Ecto neural progenitor cell (in vitro differentiated cells): Measurements from ENCODE around the gene EPG5.
"Not testable (repeated sequence)": the region's sequence is repeated elsewhere in the genome, so short reads cannot be mapped to it uniquely, and the experiment has no call there.

ENCODE experiments used
- DNase-seq: peaks from one replicate; pipeline ENCODE4 v3.0.0-alpha.2; 2018; ENCODE audit warnings: low spot score

EPG5 gene

GRCh38 chr18:45865466-45865865, 101.7 kb downstream of the EPG5 start:
- no peak for DNase-seq

- DNase-seq: no peak
These were observed 103.0 kb downstream of the EPG5 start for GRCh38 chr18:45864081-45864480.

GRCh38 chr18:45863469-45863868, 103.7 kb downstream of the EPG5 start:
- DNase-seq: no peak

GRCh38 chr18:45861926-45862325, 105.2 kb downstream of the EPG5 start:
- no peak for DNase-seq

- no peak for DNase-seq
These were observed 106.2 kb downstream of the EPG5 start for GRCh38 chr18:45860971-45861370.

GRCh38 chr18:45860492-45860891, 106.6 kb downstream of the EPG5 start:
- no peak for DNase-seq

- no peak for DNase-seq
These were observed 107.8 kb downstream of the EPG5 start for GRCh38 chr18:45859334-45859733.

- DNase-seq: no peak
These were observed 110.6 kb downstream of the EPG5 start for GRCh38 chr18:45856531-45856930.

GRCh38 chr18:45854036-45854586, 113.0 kb downstream of the EPG5 start:
- DNase-seq: no peak

GRCh38 chr18:45852631-45853030, 114.5 kb downstream of the EPG5 start:
- DNase-seq: no peak

- DNase-seq: no peak
These were observed 115.8 kb downstream of the EPG5 start for GRCh38 chr18:45851161-45851925.

GRCh38 chr18:45850021-45850420, 117.1 kb downstream of the EPG5 start:
- DNase-seq: peak; percentile 60

GRCh38 chr18:45849529-45849928, 117.6 kb downstream of the EPG5 start:
- DNase-seq: no peak

GRCh38 chr18:45848643-45849042, 118.5 kb downstream of the EPG5 start:
- not testable (repeated sequence) for DNase-seq

GRCh38 chr18:45847119-45847518, 120.0 kb downstream of the EPG5 start:
- no peak for DNase-seq

- no peak for DNase-seq
These were observed 121.7 kb downstream of the EPG5 start for GRCh38 chr18:45845410-45845809.

GRCh38 chr18:45844938-45845337, 122.2 kb downstream of the EPG5 start:
- no peak for DNase-seq

- DNase-seq: no peak
These were observed 124.1 kb downstream of the EPG5 start for GRCh38 chr18:45843019-45843418.

GRCh38 chr18:45841765-45842442, 125.2 kb downstream of the EPG5 start:
- DNase-seq: no peak

- DNase-seq: no peak
These were observed 125.9 kb downstream of the EPG5 start for GRCh38 chr18:45841060-45841764.

GRCh38 chr18:45839414-45840395, 127.4 kb downstream of the EPG5 start:
- peak; percentile 48 for DNase-seq
